Stimulated activated CD4-positive, alpha-beta T cell treated with anti-CD3 and anti-CD28 coated beads, Interleukin-12 subunit alpha, Interleukin-12 subunit beta, amount 100 ng/mL, for 24 hours (primary cell): ENCODE data around the gene NOL3.
A peak's percentile ranks its signal among the peaks of the same experiment; 100 is the strongest.

ENCODE experiments used
- DNase-seq, 2 experiments: peaks; one replicate each; pipeline ENCODE4 v3.0.0-alpha.2; 2020; ENCODE audit warnings: low read depth in 2 of 2

Gene NOL3

DNA sequence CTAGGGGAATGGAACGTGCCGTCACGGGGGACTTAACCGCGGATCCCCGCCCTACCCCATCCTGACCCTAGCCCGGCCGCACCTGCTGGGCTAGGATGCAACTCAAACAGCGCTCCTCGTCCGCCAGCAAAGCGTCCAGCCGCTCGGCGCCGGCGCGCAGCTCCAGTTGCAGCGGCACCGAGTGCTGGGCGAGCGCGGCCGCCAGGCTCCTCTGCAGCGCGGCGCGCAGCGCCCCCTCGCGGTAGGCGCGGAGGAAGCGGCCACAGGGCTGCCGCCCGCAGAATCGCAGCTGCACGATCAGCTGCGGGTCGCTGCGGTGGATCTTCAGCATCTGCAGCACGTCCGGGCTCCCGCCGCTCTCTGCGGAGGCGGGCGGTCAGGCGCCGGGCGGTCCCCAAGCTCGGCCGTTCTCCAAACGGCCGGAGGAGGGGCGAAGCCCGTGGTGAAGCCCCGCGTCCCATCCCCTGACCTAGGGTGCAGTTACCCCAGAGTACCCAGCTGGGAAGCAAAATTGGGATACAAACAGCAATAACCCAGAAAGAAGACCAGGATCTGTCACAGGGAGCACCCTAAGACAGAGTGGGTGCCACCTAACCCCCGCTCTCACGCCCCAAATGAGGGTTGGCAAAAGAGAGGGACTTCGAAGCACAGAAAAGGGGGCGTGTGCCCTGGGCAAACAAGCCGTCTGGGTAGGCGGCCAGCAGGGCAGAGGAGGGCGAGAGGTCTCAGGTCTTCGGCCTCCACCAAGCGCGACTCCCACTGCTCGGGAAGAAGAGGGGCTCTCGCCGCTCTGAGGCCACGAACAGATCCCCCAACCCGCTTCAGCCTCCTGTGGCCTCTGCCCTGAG, 14.8 kb upstream of the NOL3 start:
- DNase-seq, result peak; percentile 62 to 74

- DNase-seq, result no peak
Observed at GRCh38 chr16:67156143-67156844, 14.0 kb upstream of the NOL3 start.

- DNase-seq, result no peak
Observed at GRCh38 chr16:67157106-67157748, 13.1 kb upstream of the NOL3 start.

GRCh38 chr16:67157892-67158635, 12.3 kb upstream of the NOL3 start:
- DNase-seq, result no peak

DNA sequence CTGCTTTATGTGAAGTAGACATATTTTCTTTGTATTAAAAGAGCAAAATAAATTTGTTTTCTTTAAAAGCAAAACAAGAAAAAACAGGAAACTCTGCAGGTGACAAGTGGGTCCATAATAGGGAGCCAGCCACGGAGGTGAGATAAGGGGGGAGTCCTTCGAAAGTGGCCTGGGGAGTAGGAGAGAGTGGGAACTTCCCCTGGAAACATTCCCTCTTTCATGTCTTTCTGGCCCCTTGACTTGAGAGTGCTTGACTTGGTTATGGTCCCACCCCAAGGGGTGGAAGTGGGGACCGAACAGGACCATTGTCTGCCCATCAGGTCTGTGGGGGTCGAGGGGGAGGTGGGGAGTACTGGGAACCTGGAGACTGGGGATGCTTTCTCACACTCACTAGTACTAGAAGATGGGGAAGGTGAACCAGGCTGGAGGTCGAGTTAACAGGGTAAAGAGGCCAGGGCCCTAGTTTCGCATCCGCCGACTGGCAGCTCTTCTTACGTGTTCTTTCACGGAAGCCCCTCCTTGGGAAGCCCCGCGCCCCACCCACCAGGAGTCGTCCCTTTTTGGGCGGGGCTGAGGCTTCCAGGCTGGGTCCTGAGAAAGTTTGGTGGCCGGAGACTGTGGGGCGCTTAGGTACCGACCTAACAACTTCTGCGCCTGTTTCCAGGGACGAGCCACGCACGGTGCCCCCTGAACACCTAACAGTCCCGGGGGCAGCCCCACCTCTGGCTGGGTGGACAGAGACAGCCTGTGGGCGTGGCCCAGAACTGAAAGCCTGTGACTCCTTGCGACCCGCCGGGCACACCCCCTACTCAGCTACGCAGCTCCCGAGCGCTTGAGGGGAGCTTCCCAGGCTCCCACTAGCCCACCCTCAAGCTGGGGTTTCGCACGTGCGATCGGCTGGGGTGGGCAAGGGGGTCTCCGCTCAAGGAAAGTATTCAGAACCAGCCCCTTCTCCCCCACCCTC, 11.4 kb upstream of the NOL3 start:
- peak in 1 of 2 experiments; percentile 78 for DNase-seq

DNA sequence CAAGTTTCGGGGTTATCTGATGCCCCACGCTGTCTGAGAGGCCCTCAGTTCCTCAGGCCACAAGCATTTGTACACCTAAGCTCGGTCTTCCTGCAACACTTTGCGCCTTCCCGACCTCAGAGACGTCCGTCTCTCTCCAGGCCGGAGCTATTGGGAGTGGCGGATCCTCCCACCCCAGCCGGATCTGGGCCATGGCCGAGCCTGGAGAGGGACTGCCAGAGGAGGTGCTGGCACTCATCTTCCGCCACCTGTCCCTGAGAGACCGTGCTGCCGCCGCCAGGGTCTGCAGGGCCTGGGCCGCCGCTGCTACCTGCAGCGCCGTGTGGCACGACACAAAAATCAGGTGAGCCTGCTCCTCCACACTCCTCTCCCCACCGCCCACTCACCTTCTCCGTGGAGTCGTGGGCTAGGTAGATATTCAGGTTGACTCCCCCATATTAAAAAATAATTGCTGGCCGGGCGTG, 8.7 kb upstream of the NOL3 start:
- no peak for DNase-seq

DNA sequence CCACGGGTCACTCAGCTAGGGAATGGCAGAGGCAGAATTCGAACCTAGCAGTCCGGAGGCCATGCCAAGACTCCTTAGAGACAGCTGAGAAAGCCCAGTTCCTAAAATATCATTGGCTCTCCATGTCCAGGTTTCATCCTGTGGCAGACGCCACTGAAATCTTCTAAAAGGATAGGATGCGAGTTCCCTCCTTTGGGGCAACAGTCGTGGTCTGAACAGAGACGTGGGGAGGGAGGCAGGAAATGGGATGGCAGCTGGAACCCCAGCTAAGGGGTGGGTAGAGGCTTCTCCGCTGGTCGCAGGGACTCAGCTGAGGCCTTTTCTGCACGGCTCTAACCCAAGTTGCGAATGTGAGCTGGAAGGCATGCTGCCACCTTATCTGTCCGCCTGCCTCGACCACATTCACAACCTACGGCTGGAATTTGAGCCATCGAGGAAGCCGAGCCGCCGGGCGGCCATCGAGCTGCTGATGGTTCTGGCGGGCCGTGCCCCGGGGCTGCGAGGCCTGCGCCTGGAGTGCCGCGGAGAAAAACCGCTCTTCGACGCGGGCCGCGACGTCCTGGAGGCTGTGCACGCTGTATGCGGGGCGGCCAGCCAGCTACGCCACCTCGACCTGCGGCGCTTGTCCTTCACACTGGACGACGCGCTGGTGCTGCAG, 7.7 kb upstream of the NOL3 start:
- no peak for DNase-seq

DNA sequence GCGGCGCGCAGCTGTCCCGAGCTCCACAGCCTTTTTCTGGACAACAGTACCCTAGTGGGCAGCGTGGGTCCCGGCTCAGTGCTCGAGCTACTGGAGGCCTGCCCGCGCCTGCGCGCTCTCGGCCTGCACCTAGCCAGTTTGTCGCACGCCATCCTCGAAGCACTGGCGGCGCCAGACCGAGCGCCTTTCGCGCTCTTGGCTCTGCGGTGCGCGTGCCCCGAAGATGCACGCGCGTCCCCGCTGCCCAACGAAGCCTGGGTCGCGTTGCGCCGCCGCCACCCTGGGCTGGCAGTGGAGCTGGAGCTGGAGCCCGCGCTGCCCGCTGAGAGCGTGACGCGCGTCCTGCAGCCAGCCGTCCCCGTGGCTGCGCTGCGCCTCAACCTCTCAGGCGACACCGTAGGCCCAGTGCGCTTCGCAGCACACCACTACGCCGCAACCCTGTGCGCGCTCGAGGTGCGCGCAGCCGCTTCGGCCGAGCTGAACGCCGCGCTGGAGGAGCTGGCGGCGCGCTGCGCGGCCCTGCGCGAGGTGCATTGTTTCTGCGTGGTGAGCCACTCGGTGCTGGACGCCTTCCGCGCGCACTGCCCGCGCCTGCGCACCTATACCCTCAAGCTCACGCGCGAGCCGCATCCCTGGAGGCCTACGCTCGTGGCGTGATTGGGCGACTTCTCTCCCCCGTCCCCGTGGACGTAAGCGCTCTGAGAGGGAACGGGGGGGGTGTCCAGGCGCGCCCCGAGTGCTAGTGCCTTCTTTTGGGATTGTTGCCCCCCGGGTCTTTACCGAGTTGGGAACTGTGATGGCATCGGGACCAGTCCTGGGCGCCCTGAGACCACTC, 7.0 kb upstream of the NOL3 start:
- DNase-seq, result no peak

- DNase-seq, result no peak
Observed at GRCh38 chr16:67163999-67164558, 6.3 kb upstream of the NOL3 start.

- DNase-seq, result no peak
Observed at GRCh38 chr16:67164599-67165061, 5.7 kb upstream of the NOL3 start, which contains the start of gene HSF4. TSS of gene HSF4 (plus strand) at chr16:67164745. CDS start at chr16:67164812, 67 bp downstream.

- no peak for DNase-seq
Observed at GRCh38 chr16:67165121-67166078, 4.9 kb upstream of the NOL3 start.

DNA sequence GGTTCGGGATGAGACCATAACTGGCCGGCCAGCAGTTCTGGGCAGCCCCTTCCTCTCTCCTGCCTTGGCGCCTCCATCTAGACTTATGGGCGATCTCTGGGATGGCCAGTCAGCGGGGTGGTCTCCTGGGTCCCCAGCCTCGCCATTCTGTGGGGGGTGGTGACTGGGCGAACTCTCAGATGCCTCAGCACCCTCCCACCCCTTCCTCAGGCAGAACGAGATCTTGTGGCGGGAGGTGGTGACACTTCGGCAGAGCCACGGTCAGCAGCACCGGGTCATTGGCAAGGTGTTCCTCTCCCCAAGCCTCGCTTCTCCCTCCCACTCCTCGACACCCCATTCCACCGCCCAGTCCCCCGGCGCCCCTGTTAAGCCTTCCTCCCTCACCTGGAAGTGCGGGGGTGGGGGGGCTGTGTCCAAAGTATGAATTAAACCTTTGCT, 4.2 kb upstream of the NOL3 start:
- no peak for DNase-seq

GRCh38 chr16:67166598-67167168, 3.7 kb upstream of the NOL3 start:
- no peak for DNase-seq

DNA sequence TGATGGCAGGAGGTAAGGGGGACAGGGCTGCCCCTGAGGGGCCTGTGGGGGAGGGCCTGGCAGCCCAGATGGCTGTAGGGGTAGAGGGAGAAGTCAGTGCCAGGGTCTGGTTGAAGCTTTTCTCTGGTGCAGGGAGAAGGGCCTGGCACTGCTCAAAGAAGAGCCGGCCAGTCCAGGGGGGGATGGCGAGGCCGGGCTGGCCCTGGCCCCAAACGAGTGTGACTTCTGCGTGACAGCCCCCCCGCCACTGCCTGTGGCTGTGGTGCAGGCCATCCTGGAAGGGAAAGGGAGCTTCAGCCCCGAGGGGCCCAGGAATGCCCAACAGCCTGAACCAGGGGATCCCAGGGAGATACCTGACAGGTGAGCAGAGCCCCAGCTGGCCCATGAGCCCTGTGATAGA, 2.8 kb upstream of the NOL3 start:
- DNase-seq, result no peak

DNA sequence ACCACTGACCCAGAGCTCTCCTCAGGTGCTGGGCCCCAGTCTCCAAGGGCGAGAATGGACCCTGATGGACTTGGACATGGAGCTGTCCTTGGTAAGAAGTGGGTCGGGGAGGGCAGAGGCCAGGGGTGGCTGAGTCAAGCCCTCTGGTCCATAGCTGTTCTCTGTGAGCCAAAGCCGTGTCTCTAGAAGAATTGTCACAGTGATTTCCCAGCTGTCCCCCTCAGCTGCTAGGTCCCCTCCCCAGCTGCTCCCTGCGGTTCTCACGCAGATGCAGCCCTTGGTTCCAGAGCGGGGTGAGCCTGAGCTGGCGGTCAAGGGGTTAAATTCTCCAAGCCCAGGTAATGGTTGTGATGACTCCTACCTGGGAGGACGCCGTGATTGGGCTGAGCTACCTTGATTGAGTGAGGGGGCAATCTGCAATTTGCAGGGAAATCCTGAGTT, 1.3 kb upstream of the NOL3 start:
- DNase-seq, result no peak

DNA sequence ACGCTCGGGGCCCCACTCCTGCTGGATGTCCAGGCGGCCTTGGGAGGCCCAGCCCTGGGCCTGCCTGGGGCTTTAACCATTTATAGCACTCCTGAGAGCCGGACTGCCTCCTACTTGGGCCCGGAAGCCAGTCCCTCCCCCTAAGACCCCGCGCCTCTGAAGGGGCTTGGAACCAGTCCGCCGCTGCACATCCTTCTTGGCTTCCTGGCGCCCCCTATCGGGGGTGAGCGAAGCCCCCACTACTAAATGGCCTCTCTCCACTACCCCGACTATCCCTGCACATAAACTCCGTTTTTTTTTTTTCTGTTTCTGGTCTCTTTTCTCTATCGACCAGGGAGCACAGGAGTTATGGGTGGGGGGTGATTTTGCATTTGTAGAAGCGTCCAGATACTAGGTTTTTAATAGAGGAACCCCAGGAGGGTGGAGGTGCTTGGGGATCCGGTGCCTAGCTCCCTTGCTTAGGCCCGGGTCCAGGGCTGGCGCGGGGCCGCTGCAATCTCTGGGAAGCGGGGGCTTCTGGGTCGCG, 633 bp upstream of the NOL3 start:
- no peak for DNase-seq
